Astrocyte (in vitro differentiated cells and primary cell): Measurements from ENCODE around the gene HSD17B11. TPM values are rescaled to one million over a fixed set of nuclear protein-coding genes. Genes with fewer than 3 reads are reported as not detected.
"Not testable (repeated sequence)": the region's sequence is repeated elsewhere in the genome, so short reads cannot be mapped to it uniquely, and the experiment has no call there.

Experiments used
- DNase-seq: peaks from one replicate; pipeline ENCODE4 v3.0.0-alpha.2; 2010; ENCODE audit warnings: low read depth
- FAIRE-seq: peaks from 2 replicates; lab custom pipeline; 2011; peaks lifted over from hg19 to GRCh38; lab: Jason Lieb, UNC
- H2AFZ ChIP-seq: 2 replicates; pipeline ENCODE4 v1.6.0; 2012; ENCODE audit warnings: low read depth, low read length, inconsistent platforms
- H3K27ac ChIP-seq: 2 replicates; pipeline ENCODE4 v1.5.1; 2011; ENCODE audit warnings: low read depth, low read length, inconsistent platforms
- H3K27me3 ChIP-seq: 2 replicates; pipeline ENCODE4 v1.6.0; 2011; ENCODE audit warnings: low read length, inconsistent platforms; ENCODE audit not compliant: insufficient read depth
- H3K36me3 ChIP-seq: 2 replicates; pipeline ENCODE4 v1.5.1; 2011; ENCODE audit warnings: low read length, inconsistent platforms; ENCODE audit not compliant: insufficient read depth
- H3K4me1 ChIP-seq: 2 replicates; pipeline ENCODE4 v1.5.1; 2011; ENCODE audit warnings: low read length, inconsistent platforms; ENCODE audit not compliant: insufficient read depth
- H3K4me2 ChIP-seq: 2 replicates; pipeline ENCODE4 v1.6.0; 2012; ENCODE audit warnings: low read length, inconsistent platforms
- H3K4me3 ChIP-seq: 2 replicates; pipeline ENCODE4 v1.5.1; 2011; ENCODE audit warnings: low read depth, mild to moderate bottlenecking, low read length, inconsistent platforms; ENCODE audit not compliant: insufficient read depth
- H3K79me2 ChIP-seq: 2 replicates; pipeline ENCODE4 v1.6.0; 2012; ENCODE audit warnings: mild to moderate bottlenecking, low read length, inconsistent platforms; ENCODE audit not compliant: insufficient read depth
- H3K9ac ChIP-seq: 2 replicates; pipeline ENCODE4 v1.6.0; 2012; ENCODE audit warnings: mild to moderate bottlenecking, low read length, inconsistent platforms
- H3K9me3 ChIP-seq: 2 replicates; pipeline ENCODE4 v1.5.1; 2012; ENCODE audit warnings: low read depth, mild to moderate bottlenecking, low read length, inconsistent platforms; ENCODE audit not compliant: insufficient read depth
- H4K20me1 ChIP-seq: 2 replicates; pipeline ENCODE4 v1.6.0; 2012; ENCODE audit warnings: low read length, inconsistent platforms; ENCODE audit not compliant: insufficient read depth
- H3K27ac Mint-ChIP-seq: one replicate; pipeline ENCODE4 v1.8.0; 2021; ENCODE audit warnings: mild to moderate bottlenecking, mixed read lengths; ENCODE audit not compliant: unreplicated experiment
- H3K27me3 Mint-ChIP-seq: one replicate; pipeline ENCODE4 v1.8.0; 2021; ENCODE audit warnings: low read depth, mixed read lengths; ENCODE audit not compliant: unreplicated experiment
- H3K36me3 Mint-ChIP-seq: one replicate; pipeline ENCODE4 v1.8.0; 2021; ENCODE audit warnings: low read depth, mixed read lengths; ENCODE audit not compliant: unreplicated experiment
- H3K4me1 Mint-ChIP-seq: one replicate; pipeline ENCODE4 v1.8.0; 2021; ENCODE audit warnings: low read depth, mixed read lengths; ENCODE audit not compliant: unreplicated experiment
- H3K4me3 Mint-ChIP-seq: one replicate; pipeline ENCODE4 v1.8.0; 2021; ENCODE audit warnings: mild to moderate bottlenecking, moderate library complexity, mixed read lengths; ENCODE audit not compliant: unreplicated experiment
- H3K9me3 Mint-ChIP-seq: one replicate; pipeline ENCODE4 v1.8.0; 2021; ENCODE audit warnings: mild to moderate bottlenecking, mixed read lengths; ENCODE audit not compliant: unreplicated experiment
- EZH2 ChIP-seq: IDR thresholded peaks from 2 replicates; pipeline ENCODE4 v1.6.1; 2012; ENCODE audit warnings: mild to moderate bottlenecking, low read length, inconsistent platforms; ENCODE audit not compliant: insufficient read depth
- total RNA-seq: library from RNA; stranded (reverse); gene quantifications from 2 replicates; pipeline ENCODE4 v1.2.1, GENCODE V29; 2021
- TF ChIP-seq, protein P1 (sequence below): IDR thresholded peaks from 2 replicates; pipeline ENCODE4 v1.5.1; 2011; ENCODE audit warnings: low read depth, mild to moderate bottlenecking, inconsistent platforms, low read length, moderate library complexity; ENCODE audit not compliant: insufficient read depth

HSD17B11 gene
- total RNA-seq, 1 donor from 2014 or later: 34.0 TPM

DNA sequence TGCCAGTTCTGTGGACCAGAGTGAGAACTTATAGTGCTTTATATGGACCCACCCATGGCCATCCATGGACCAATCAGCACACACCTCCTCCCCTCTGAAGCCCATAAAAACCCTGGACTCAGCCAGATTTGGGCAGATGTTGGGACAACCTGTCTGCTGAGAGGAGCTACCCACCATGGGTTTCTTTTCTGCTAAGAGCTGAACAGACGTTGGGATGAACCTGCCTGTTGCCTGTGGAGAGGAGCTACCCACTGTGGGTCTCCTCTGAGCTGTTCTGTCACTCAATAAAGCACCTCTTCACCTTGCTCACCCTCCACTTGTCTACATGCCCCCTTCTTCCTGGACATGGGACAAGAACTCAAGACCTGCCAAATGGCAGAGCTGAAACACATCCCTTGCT is 9.0 kb upstream of the HSD17B11 start:
- Mint-ChIP-seq H3K9me3 (peaks cover 12% of the 10 kb centered on the region), H3K27me3 (no peaks in the 10 kb centered on the region), H3K36me3 (peaks cover 5% of the 10 kb centered on the region), H3K4me3 (no peak overlapping the region), H3K4me1 (peaks cover 4% of the 10 kb centered on the region), H3K27ac (no peak overlapping the region)
- no peak for DNase-seq
- Histone ChIP-seq H4K20me1 (no peaks in the 10 kb centered on the region), H3K4me2 (no peak overlapping the region), H3K36me3 (no peaks in the 10 kb centered on the region), H3K4me1 (no peaks in the 10 kb centered on the region), H3K27me3 (no peaks in the 10 kb centered on the region), H3K9ac (no peak overlapping the region), H3K27ac (no peak overlapping the region), H3K79me2 (no peaks in the 10 kb centered on the region), H3K4me3 (no peak overlapping the region), H3K9me3 (peaks cover 8% of the 10 kb centered on the region), H2AFZ (no peak overlapping the region)
- no peak for FAIRE-seq
- TF ChIP-seq, protein P1, sequence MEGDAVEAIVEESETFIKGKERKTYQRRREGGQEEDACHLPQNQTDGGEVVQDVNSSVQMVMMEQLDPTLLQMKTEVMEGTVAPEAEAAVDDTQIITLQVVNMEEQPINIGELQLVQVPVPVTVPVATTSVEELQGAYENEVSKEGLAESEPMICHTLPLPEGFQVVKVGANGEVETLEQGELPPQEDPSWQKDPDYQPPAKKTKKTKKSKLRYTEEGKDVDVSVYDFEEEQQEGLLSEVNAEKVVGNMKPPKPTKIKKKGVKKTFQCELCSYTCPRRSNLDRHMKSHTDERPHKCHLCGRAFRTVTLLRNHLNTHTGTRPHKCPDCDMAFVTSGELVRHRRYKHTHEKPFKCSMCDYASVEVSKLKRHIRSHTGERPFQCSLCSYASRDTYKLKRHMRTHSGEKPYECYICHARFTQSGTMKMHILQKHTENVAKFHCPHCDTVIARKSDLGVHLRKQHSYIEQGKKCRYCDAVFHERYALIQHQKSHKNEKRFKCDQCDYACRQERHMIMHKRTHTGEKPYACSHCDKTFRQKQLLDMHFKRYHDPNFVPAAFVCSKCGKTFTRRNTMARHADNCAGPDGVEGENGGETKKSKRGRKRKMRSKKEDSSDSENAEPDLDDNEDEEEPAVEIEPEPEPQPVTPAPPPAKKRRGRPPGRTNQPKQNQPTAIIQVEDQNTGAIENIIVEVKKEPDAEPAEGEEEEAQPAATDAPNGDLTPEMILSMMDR: no peak
- TF ChIP-seq EZH2: no peak

DNA sequence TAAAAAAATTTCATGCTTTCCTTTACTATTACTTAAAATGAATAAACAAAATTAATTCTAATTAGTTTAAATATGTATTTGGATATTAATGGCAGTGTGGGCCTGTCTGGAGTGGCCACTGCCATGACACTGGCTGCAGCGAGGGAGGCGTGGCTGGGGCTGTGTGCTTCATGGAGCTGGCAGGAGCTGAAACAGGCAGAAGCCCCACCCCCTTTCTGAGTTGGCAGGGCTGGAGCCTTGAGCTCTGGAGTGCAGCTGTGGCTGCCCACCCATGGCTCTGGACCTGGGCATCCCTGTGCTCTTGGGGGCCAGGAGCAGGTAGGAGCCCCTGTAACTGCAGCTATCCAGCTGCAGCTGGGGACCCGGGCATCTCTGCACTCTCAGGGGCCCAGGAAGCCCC is 8.2 kb upstream of the HSD17B11 start:
- Mint-ChIP-seq H3K4me3 (no peak overlapping the region), H3K4me1 (peaks cover 4% of the 10 kb centered on the region), H3K36me3 (peaks cover 5% of the 10 kb centered on the region), H3K27ac (no peak overlapping the region), H3K27me3 (no peaks in the 10 kb centered on the region), H3K9me3 (peaks cover 12% of the 10 kb centered on the region)
- Histone ChIP-seq H4K20me1 (no peaks in the 10 kb centered on the region), H3K36me3 (no peaks in the 10 kb centered on the region), H3K27ac (no peak overlapping the region), H3K27me3 (no peaks in the 10 kb centered on the region), H3K79me2 (no peaks in the 10 kb centered on the region), H2AFZ (no peak overlapping the region), H3K9ac (no peak overlapping the region), H3K4me1 (no peaks in the 10 kb centered on the region), H3K9me3 (peaks cover 8% of the 10 kb centered on the region), H3K4me3 (no peak overlapping the region), H3K4me2 (no peak overlapping the region)
- no peak for TF ChIP-seq EZH2
- TF ChIP-seq, protein P1: no peak
- FAIRE-seq (no peak), DNase-seq (no peak)

DNA sequence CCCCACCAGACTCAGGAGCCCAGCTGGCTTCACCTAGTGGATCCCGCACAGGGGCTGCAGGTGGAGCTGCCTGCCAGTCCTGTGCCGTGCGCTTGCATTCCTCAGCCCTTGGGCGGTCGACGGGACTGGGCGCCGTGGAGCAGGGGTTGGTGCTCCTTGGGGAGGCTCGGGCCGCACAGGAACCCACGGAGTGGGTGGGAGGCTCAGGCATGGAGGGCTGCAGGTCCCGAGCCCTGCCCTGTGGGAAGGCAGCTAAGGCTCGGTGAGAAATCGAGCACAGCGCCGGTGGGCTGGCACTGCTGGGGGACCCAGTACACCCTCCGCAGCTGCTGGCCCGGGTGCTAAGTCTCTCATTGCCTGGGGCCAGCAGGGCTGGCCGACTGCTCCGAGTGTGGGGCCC is 4.9 kb upstream of the HSD17B11 start:
- H3K4me1 ChIP-seq, H3K27ac Mint-ChIP-seq, DNase-seq, H3K36me3 ChIP-seq, H3K27me3 Mint-ChIP-seq, H3K36me3 Mint-ChIP-seq, H3K4me1 Mint-ChIP-seq, H3K4me2 ChIP-seq, H3K9me3 ChIP-seq, H3K4me3 ChIP-seq, H2AFZ ChIP-seq, H3K27me3 ChIP-seq, FAIRE-seq, H3K9me3 Mint-ChIP-seq, H3K27ac ChIP-seq, H3K79me2 ChIP-seq, H4K20me1 ChIP-seq, H3K4me3 Mint-ChIP-seq, H3K9ac ChIP-seq: not testable (repeated sequence)

DNA sequence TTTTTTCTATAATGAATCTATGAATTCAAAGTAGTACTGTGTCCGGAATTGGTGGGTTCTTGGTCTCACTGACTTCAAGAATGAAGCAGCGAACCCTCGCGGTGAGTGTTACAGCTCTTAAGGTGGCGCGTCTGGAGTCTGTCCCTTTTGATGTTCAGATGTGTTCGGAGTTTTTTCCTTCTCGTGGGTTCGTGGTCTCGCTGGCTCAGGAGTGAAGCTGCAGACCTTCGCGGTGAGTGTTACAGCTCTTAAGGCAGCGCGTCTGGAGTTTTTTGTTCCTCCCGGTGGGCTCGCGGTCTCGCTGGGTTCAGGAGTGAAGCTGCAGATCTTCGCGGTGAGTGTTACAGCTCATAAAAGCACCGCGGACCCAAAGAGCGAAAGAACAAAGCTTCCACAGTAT is 4.1 kb upstream of the HSD17B11 start:
- H3K4me2 ChIP-seq, H3K4me3 Mint-ChIP-seq, H4K20me1 ChIP-seq, H3K4me1 ChIP-seq, H3K9ac ChIP-seq, DNase-seq, H3K4me1 Mint-ChIP-seq, H3K9me3 ChIP-seq, FAIRE-seq, H3K79me2 ChIP-seq, H3K4me3 ChIP-seq, H2AFZ ChIP-seq, H3K27me3 Mint-ChIP-seq, H3K9me3 Mint-ChIP-seq, H3K27me3 ChIP-seq, H3K27ac ChIP-seq, H3K36me3 Mint-ChIP-seq, H3K27ac Mint-ChIP-seq, H3K36me3 ChIP-seq: not testable (repeated sequence)
